ENCODE data around the gene ACVR1B.

- TF ChIP-seq CTCF (IDR thresholded peaks at IDR 0.05; ENCODE audit: poor library complexity): no peak
- no peak for TF ChIP-seq EZH2 (IDR thresholded peaks at IDR 0.05; ENCODE audit: borderline replicate concordance)
Observed at GRCh38 chr12:51960488-51960887, 9.0 kb downstream of the ACVR1B start.
